Heart left ventricle (tissue), 16 donors: ENCODE results near the gene HHATL. TPM values are rescaled to one million over a fixed set of nuclear protein-coding genes. Genes with fewer than 3 reads are reported as not detected.

Source experiments
- ATAC-seq, 4 donors: fragments of 200-7000 bp; cut with Tn5 transposase; one replicate each; pipeline ENCODE4 v1.9.1; 2020 to 2022; ENCODE audit warnings: moderate library complexity in 4 of 4, mild to moderate bottlenecking in 3 of 4, moderate number of reproducible peaks in 1 of 4
- DNase-seq, 5 donors: peaks; one replicate each; pipeline ENCODE4 v3.0.0-alpha.2; 2020
- H3K27ac ChIP-seq, 12 donors: fragments of 200-600 bp; sonication (generic) in 4 of 12; one replicate each; pipeline versions ENCODE4 v1.5.0 to v1.8.0; 2016 to 2022; ENCODE audit warnings: mild to moderate bottlenecking in 2 of 12
- H3K27me3 ChIP-seq, 9 donors: fragments of 200-600 bp; sonication (generic) in 2 of 9; one replicate each; pipeline versions ENCODE4 v1.5.1 to v1.8.0; 2016 to 2022; ENCODE audit warnings: mild to moderate bottlenecking in 3 of 9
- H3K36me3 ChIP-seq, 9 donors: fragments of 200-600 bp; sonication (generic) in 2 of 9; one replicate each; pipeline versions ENCODE4 v1.5.0 to v1.8.0; 2018 to 2022; ENCODE audit warnings: mild to moderate bottlenecking in 2 of 9
- H3K4me1 ChIP-seq, 12 donors: fragments of 200-600 bp; sonication (generic) in 4 of 12; one replicate each; pipeline versions ENCODE4 v1.5.0 to v1.8.0; 2016 to 2022; ENCODE audit warnings: mild to moderate bottlenecking in 3 of 12
- H3K4me3 ChIP-seq, 12 donors: fragments of 200-600 bp; sonication (generic) in 4 of 12; one replicate each; pipeline versions ENCODE4 v1.5.0 to v1.8.0; 2017 to 2022; ENCODE audit warnings: mild to moderate bottlenecking in 9 of 12, moderate library complexity in 4 of 12
- H3K9me3 ChIP-seq, 12 donors: fragments of 200-600 bp; sonication (generic) in 4 of 12; one replicate each; pipeline versions ENCODE4 v1.5.0 to v1.8.0; 2016 to 2022; ENCODE audit warnings: mild to moderate bottlenecking in 1 of 12
- CTCF ChIP-seq, 12 donors: fragments of 200-600 bp; sonication (generic) in 4 of 12; IDR thresholded peaks; one replicate each; pipeline versions ENCODE4 v1.5.0 to v1.8.0; 2018 to 2022; ENCODE audit warnings: antibody characterized with exemption in 12 of 12, mild to moderate bottlenecking in 5 of 12
- POLR2A ChIP-seq, 2 donors: fragments of 450-650 bp; IDR thresholded peaks; one replicate each; pipeline ENCODE4 v1.6.1; 2017; ENCODE audit warnings: antibody characterized with exemption in 2 of 2, mild to moderate bottlenecking in 2 of 2, moderate library complexity in 2 of 2
- WGBS, 4 donors: extraction: QIAGEN DNeasy Blood & Tissue Kit in 2 of 4; methylation state at CpG; one replicate each; pipeline versions ENCODE4 v1.1.5 to v1.1.7; 2013 to 2018; 5-methylcytosine and 5-hydroxymethylcytosine counted together
- intact Hi-C, 10 donors: fragments of 100-400 bp; cut with DNase I; formaldehyde crosslinking; loops; one replicate each; pipeline versions ENCODE4 v1.11.1 to v1.14.2; 2022
- polyA plus RNA-seq, 2 donors: library from polyadenylated mRNA; stranded (reverse); fragments of 200-250 nt; gene quantifications; one replicate each; pipeline ENCODE4 v1.2.3, GENCODE V29; 2013
- total RNA-seq, 9 donors: library from RNA; depleted of rRNA in 2 of 9; stranded (reverse); fragments of >200 nt in 2 of 9; fragmentation: NEBNext Ultra II Directional in 3 of 9; extraction: Animal tissue kit (Norgen Biotek cat#: 25700) in 3 of 9; gene quantifications; one replicate each; pipeline versions ENCODE4 v1.1.0 to v1.2.4, GENCODE V29; 2016 to 2023
- donor health status: ischemic (EF 13 %, LVEDD 7.1; RV severe dilation, severe dysfunction).
- donor health status: healthy with polysubstance abuse.
- donor health status: DM: no; HTN: yes; CAD: no.
- donor health status: DM: no; HTN: no; CAD: no.
- donor health status: ischemic (EF 25% LVEDD 6.9; RV normal size, moderate dysfunction).
- donor health status: ischemic (EF 25% LVEDD 5.7; RV mildly dilated, moderate dysfunction).
- donor health status: healthy.
- donor health status: DM: yes; HTN: yes; CAD: no.
- donor health status: ischemic (EF 35%, LVEDD 5.7; RV mildly dilated, moderate dysfunction).
- donor health status: nonischemic (EF 11% LVEDD 7.7; RV severe dilation, severe dysfunction).
- donor health status: DM: yes; HTN: yes; CAD: no.
- donor health status: PGD.
- donor health status: ischemic (EF 29% LVEDD 5.4; RV normal size, mild dysfunction).
- donor health status: nonischemic (EF 23%, LVEDD 6.1; RV moderate dilation, normal function).

The HHATL gene
- total and polyA plus RNA-seq, 11 donors, result 188 to 1,023 (median 538) TPM

- H3K27ac ChIP-seq, result peak overlapping the region in 2 of 12 donors; percentile 18 to 57
- H3K9me3 ChIP-seq, result no peaks in the 10 kb centered on the region
- 80 to 84% (median 83%) methylated on average over 15 to 17 of the region's 17 CpGs for WGBS, 4 donors
- TF ChIP-seq CTCF (IDR thresholded peaks at IDR 0.05), result no peak
- TF ChIP-seq POLR2A (IDR thresholded peaks at IDR 0.05), result no peak
- no peak overlapping the region for H3K4me3 ChIP-seq
- peaks cover 0 to 14% (median 0%) of the 10 kb centered on the region in 12 donors for H3K4me1 ChIP-seq
- H3K36me3 ChIP-seq, result peaks cover 0 to 18% (median 0%) of the 10 kb centered on the region in 9 donors
- DNase-seq (no peak), ATAC-seq (no peak)
- no peaks in the 10 kb centered on the region for H3K27me3 ChIP-seq
- intact Hi-C loops, result no loop called here
Observed at GRCh38 chr3:42692667-42693529, 9.7 kb downstream of the HHATL start.

GRCh38 chr3:42691816-42692666 is 10.6 kb downstream of the HHATL start:
- no peak overlapping the region for H3K4me3 ChIP-seq
- peaks cover 0 to 13% (median 0%) of the 10 kb centered on the region in 9 donors for H3K36me3 ChIP-seq
- peaks cover 0 to 5% (median 0%) of the 10 kb centered on the region in 12 donors for H3K4me1 ChIP-seq
- DNase-seq, result no peak
- H3K9me3 ChIP-seq, result no peaks in the 10 kb centered on the region
- ATAC-seq, result peak in 1 of 4 donors; percentile 6
- TF ChIP-seq POLR2A (IDR thresholded peaks at IDR 0.05) (no peak), CTCF (IDR thresholded peaks at IDR 0.05) (no peak)
- peak overlapping the region in 1 of 12 donors; percentile 57 for H3K27ac ChIP-seq
- intact Hi-C loops, result no loop called here
- H3K27me3 ChIP-seq, result no peaks in the 10 kb centered on the region
- 71 to 84% (median 76%) methylated on average over 13 of the region's 13 CpGs for WGBS, 4 donors

DNA sequence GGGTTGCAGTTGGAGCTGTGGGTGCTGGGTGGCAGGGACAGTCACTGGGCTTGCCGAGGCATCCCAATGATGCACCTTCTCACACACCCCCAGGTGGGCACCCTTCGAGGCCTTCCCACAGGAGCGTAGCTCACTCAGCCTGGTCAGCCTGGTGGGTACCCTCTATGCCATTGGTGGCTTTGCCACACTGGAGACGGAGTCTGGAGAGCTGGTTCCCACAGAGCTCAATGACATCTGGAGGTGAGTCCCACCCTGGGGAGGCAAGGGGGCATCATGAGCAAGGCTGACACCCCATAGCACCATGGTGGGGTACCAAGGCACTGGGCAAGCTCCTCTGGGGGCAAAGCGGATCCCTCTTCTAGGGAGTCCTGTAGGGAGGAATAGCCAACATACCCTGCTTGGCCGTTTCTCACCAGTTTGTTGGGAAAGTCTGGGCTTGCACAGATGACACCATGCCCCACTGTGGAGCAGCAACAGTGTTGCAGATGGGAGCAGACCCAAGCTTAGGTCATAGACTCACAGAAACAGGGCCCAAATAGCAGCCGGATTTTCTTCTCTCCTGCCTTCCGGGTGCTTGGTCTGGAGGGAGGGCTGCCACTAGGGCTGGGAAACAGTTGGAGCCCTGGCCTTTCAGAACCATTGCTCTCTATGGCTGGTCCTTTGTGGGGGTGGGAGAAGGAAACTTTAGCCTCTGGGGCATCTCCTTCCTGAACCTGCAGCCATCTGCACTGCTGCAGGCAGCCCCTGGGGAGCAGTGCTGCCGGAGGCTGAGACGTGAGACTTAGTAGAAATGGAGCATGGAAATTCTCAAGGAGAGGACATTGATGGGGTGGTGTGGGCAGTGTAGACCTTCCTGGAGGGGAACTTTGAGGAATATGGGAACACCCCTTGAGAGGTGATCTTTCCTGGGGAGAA is 11.6 kb downstream of the HHATL start:
- WGBS, 4 donors, result 63 to 78% (median 67%) methylated on average over 7 to 10 of the region's 10 CpGs

More for the DNA sequence above, 11.6 kb downstream of the HHATL start:
- Histone ChIP-seq H3K36me3 (peaks cover 0 to 11% (median 0%) of the 10 kb centered on the region in 9 donors), H3K27ac (peak overlapping the region in 1 of 12 donors; percentile 57), H3K27me3 (peaks cover 0 to 3% (median 0%) of the 10 kb centered on the region in 9 donors), H3K9me3 (no peaks in the 10 kb centered on the region), H3K4me3 (no peak overlapping the region), H3K4me1 (peaks cover 0 to 2% (median 0%) of the 10 kb centered on the region in 12 donors)
- DNase-seq, result peak in 1 of 5 donors; percentile 6
- ATAC-seq, result peak in 1 of 4 donors; percentile 3
- intact Hi-C loops, result no loop called here
- TF ChIP-seq POLR2A (IDR thresholded peaks at IDR 0.05) (no peak), CTCF (IDR thresholded peaks at IDR 0.05) (no peak)
